ENCODE measurements around the gene KRTDAP. TPM values are rescaled to one million over a fixed set of nuclear protein-coding genes. Genes with fewer than 3 reads are reported as not detected.

The KRTDAP gene
- total and polyA plus RNA-seq, 2 donors (not counting 3 experiments of a cell fraction or from before 2014, with no cell fraction given): not detected

GRCh38 chr19:35516310-35516709, 26.0 kb upstream of the KRTDAP start:
- H3K4me3 ChIP-seq (replicated peaks in 1 of 3; ENCODE audit: insufficient read depth in 1 of 3, low read depth in 1 of 3, low read length in 3 of 3): no peak overlapping the region
- no peaks in the 10 kb centered on the region for H4K20me1 ChIP-seq (replicated peaks; ENCODE audit: control insufficient read depth, extremely low read depth, insufficient read depth, low read length)
- H3K27me3 ChIP-seq (ENCODE audit: control insufficient read depth in 2 of 2, insufficient read depth in 2 of 2, low read length in 2 of 2): peaks cover 11% of the 10 kb centered on the region in 2 experiments
- FAIRE-seq (no peak), DNase-seq (ENCODE audit: low read depth, low spot score) (no peak)
- no peaks in the 10 kb centered on the region for H3K9me1 ChIP-seq (replicated peaks; ENCODE audit: control insufficient read depth, extremely low read depth, insufficient read depth, low read length)
- POLR2A ChIA-PET: no interaction called here
- no peaks in the 10 kb centered on the region for H3K4me1 ChIP-seq (ENCODE audit: control insufficient read depth, extremely low read depth, insufficient read depth, low read length)
- H3K36me3 ChIP-seq (ENCODE audit: control insufficient read depth in 2 of 2, extremely low read depth in 1 of 2, insufficient read depth in 2 of 2, low read length in 2 of 2): no peaks in the 10 kb centered on the region
- BruUV-seq (replicated peaks): no TSS peak
- H3K4me2 ChIP-seq (ENCODE audit: insufficient read depth, low read length): no peak overlapping the region
- no peak overlapping the region for H2AFZ ChIP-seq (ENCODE audit: low read depth, low read length)
- dilution Hi-C loops (cut with MboI; ENCODE audit: extremely low pct_ligation_motif_present, low sequenced_read_pairs): no loop called here
- no peaks in the 10 kb centered on the region for H3K9me3 ChIP-seq (replicated peaks; ENCODE audit: control insufficient read depth, insufficient read depth, low read length)
- H3K27ac ChIP-seq (ENCODE audit: insufficient read depth, low read depth, low read length): no peak overlapping the region
- CTCF ChIA-PET: interaction anchor here (1.6 kb wide), 1 partner anchor 21 kb away, joined by 5 read pairs; no protein-coding TSS in a partner anchor
- TF ChIP-seq MYC (IDR thresholded peaks at IDR 0.05; ENCODE audit: low read depth, low read length) (no peak), POLR2A (IDR thresholded peaks at IDR 0.05; ENCODE audit: low read depth, low read length) (no peak), JUN (IDR thresholded peaks at IDR 0.05; ENCODE audit: borderline replicate concordance, insufficient read depth, insufficient read length, low read depth) (no peak), POLR2AphosphoS5 (IDR thresholded peaks at IDR 0.05; ENCODE audit: insufficient read depth, low read depth, low read length) (no peak), EZH2 (IDR thresholded peaks at IDR 0.05; ENCODE audit: borderline replicate concordance, low read depth, low read length, severe bottlenecking) (no peak), FOS (IDR thresholded peaks at IDR 0.05; ENCODE audit: borderline replicate concordance, insufficient read depth, low read length) (no peak), MAX (IDR thresholded peaks at IDR 0.05; ENCODE audit: insufficient read depth, insufficient read length) (no peak), GATA2 (IDR thresholded peaks at IDR 0.05; ENCODE audit: insufficient read depth, insufficient read length, low read depth, low read length) (no peak), CTCF (IDR thresholded peaks at IDR 0.05; ENCODE audit: extremely low read depth in 1 of 2, insufficient read depth in 1 of 2, low read depth in 1 of 2, low read length in 2 of 2) (no peak)
- intact Hi-C loops (cut with micrococcal nuclease): no loop called here
- no peak overlapping the region for H3K9ac ChIP-seq (replicated peaks; ENCODE audit: extremely low read depth, insufficient read depth, low read length)
- no peaks in the 10 kb centered on the region for H3K79me2 ChIP-seq (ENCODE audit: control insufficient read depth, insufficient read depth, low read length)
